GM10847 (cell line): ENCODE data around the gene P2RY2.

Experiments
- POLR2A ChIP-seq: IDR thresholded peaks from 2 replicates; pipeline ENCODE4 v1.6.1; 2011; ENCODE audit not compliant: insufficient read length; ENCODE audit errors: extremely low read depth

The P2RY2 gene

DNA sequence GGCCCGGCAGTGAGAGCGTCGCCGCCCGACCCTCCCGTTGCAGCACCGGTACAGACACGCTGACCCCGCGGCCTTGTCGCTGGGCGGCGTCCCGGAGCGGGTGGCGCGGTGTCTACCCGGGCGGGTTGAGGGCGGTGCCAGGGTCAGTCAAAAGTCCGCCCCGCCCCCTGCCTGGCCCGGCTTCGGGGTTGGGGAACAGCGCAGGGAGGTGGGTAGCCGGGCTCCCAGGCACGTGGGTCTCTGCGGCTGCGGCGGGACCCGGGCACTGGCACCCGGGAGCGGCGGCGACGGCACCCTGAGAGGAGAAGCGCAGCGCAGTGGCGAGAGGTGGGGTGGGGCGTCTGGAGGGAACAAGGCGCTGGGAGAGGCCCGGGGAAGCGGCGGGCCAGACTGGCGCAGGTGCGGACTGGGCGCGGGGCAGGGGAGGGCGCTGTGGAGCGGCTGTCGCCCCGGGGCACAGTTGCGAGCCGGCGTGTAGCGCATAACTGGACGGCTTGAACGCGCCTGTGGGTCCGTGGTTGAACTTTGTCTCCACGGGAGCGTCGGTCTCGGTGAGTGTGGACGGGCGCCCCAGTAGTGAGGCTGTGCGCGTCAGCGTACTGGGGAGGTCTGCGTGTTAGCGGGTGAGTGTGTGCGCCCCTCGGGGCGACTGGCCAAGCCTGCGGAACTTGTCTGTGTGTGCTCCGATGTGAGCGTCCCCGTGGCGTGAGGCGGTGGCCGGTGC, at the start of gene P2RY2:
Gene P2RY2 (plus strand): TSS at position 176 of the 724 bp plus-strand sequence. CDS start 15,879 bp downstream, outside the sequence.
- no peak for TF ChIP-seq POLR2A

GRCh38 chr11:73168925-73169579, 49.0 kb upstream of the P2RY2 start:
- no peak for TF ChIP-seq POLR2A

DNA sequence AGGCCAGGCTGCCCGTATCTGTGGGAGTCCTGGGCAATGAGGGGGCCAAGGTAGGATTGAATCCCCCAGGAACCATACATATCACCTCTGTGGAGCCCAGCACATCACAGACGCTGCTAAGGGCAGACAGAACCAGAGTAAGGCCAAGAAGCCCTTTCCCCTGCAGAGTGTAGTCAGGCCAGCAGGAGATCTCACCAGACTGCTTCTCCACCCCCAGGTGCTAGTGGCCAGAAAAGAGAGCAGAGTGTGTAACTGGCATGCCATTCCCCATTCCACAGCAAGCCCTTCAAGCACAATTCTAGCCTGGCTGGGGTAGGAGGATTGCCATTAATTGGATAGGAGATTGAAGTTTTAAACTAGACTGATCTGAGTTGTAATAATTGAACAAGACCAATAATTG, 47.9 kb upstream of the P2RY2 start:
- no peak for TF ChIP-seq POLR2A

- TF ChIP-seq POLR2A: no peak
These were observed 46.5 kb upstream of the P2RY2 start for GRCh38 chr11:73171436-73172161.

DNA sequence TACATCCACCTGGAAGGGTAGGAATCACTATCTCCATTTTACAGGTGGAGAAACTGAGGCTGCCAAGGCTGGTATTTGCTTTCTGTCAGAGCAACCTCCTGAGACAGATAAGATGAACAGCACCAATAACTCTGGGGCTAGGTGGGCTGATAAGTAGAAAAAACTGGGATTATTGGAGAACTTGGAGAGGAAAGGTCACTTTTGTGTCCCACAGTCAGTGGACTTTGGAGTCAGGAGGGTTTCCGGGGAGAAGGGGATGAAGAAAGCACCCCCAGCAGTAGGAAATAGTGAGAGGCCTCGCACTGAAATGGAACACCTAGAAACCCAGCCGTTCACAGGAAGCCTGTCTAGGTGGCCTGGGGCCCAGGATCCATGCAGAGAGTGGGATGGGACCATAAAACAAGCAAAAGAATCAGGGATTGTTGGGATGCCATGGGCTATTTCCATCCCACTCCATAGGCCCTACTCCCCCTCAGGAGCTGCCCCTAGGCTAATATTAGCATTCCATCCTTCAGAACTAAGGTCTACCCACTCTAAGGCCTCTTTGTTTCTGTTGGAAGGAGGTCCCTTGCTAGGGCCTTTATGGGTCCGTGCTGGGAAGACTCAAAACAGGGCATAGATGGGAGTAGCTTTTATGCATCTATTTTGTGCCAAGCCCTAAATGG, 45.0 kb upstream of the P2RY2 start:
- no peak for TF ChIP-seq POLR2A

DNA sequence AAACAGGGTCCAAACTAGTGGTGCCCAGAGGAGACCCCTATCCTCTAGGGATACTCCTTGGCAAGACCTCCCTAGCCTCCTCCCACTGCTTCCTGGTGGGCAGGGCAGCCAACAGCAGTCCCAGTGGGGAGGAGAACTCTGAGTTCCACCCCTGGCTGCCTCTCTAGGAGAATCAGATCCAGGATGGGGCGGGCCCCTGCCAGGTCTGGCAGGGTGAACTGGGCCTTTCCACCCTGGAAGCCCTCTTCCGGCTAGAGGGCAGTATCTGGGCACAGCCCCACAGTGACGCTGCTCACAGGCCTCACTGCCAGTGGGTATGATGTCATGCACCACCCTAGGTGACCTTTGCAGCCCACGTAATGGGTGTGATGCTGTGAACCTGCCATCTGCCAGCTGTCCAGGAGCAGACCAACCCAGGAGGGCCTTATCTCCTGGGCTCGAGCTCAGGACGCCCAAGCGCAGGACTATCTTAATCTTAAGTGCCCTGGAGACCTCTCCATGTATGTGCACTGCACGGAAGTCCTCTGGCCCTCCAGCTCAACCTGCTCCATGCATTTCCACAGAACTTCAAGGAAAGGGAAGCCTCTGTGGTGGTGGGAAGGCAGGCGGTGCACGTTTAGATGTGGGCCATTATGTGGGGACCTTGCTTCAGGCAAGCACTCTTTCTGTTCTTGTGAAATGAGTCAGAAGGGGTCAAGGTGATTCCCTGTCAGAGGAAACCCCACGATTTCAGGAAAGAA, 44.2 kb upstream of the P2RY2 start:
- TF ChIP-seq POLR2A: no peak

DNA sequence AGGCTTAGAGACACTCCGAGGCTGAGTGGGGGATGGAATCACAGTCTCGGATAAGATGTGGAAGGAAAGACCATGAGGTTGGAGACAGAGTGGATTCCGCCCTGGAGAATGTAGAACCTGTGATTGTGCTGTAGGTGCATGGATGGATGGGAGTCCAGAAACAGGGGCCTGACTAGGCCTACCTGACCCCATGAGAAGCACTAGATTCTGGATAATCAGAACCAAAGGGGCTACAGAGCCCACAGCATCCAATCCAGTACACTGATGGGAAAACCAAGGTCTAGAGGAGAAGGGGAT, 43.6 kb upstream of the P2RY2 start:
- TF ChIP-seq POLR2A: no peak

- no peak for TF ChIP-seq POLR2A
These were observed 42.4 kb upstream of the P2RY2 start for GRCh38 chr11:73175551-73176144.

GRCh38 chr11:73176145-73176873, 41.8 kb upstream of the P2RY2 start:
- no peak for TF ChIP-seq POLR2A

DNA sequence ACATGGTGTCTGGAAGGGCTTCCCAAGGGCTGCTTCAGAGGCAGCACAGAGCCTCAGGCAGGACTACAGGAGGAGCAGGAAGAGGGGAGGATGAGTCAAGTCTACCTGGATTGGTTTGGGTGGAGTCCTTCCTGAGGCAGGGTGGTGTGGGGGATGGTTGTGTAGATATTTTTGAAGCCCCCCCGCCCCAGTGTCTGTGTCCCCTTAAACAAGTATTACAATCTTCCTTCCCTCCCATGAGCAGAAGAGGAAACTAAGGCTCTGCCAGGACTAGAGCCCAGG, 41.3 kb upstream of the P2RY2 start:
- no peak for TF ChIP-seq POLR2A

DNA sequence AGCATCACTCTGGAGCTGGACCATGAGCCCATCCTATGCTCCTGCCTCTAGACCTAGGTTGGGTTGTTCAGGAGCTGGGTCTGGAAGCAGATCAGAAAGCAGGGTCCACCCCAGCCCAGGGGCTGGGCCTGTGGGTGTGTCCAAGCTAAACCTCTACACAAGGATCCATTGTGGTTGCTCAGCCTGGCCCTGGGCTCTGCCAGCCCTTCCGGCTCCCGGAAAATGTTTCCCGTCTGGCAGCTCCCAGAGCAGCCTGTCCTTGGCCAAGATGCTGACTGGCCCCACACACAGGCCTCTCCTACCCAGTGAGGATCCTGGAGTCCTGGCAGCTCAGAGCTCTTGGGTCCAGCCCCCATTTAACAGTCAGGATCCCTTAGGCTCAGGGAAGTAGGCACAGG, 40.7 kb upstream of the P2RY2 start:
- no peak for TF ChIP-seq POLR2A

- TF ChIP-seq POLR2A: no peak
These were observed 40.1 kb upstream of the P2RY2 start for GRCh38 chr11:73177778-73178539.

DNA sequence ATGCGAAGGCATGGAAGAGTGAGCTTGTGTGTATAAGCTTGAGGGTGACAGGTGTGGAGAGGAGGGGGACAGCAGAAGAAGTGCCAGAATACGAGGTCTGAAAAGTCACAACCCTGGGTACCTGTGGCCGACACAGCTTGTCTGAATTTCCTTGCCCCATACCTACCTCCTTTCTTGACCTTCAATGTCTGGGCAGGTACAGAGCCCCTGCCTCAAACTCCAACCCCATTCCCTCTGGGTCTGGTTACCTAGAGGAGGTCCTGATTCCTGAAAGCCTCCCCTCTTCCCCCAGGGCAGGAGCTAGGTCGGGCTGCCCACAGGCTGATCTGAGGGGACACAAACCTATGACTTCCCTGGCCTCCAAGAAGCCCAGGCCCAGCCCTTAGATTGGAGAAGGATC, 39.4 kb upstream of the P2RY2 start:
- no peak for TF ChIP-seq POLR2A
